HG02610 (cell line): ENCODE results near the gene TEAD4.

Experiments
- ATAC-seq: cut with Tn5 transposase; IDR thresholded peaks from one replicate; pipeline ENCODE4 v1.9.1; 2021; ENCODE audit warnings: mild to moderate bottlenecking, moderate library complexity; ENCODE audit not compliant: unreplicated experiment

TEAD4 gene

GRCh38 chr12:3000548-3001275 is 41.5 kb downstream of the TEAD4 start:
- ATAC-seq, result no peak

DNA sequence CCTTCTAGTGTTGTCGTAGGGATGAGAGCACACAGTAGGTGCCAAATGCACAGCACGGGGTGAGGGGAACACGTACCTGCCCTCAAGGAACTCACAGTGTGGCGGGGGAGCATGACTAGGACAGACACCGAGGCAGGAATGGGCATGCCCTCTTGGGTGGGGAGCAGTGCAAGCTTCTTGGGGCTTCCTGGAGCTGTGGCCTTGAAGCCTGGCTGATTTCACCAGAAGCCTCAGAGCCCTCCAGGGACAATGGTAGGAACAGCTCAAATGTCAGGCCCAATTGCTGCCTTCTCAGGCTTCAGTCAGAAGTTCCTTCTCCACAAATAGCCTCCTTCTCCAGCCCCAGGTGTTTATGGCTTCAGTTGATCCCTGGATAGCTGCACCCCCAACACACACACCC is 43.4 kb downstream of the TEAD4 start:
- no peak for ATAC-seq

DNA sequence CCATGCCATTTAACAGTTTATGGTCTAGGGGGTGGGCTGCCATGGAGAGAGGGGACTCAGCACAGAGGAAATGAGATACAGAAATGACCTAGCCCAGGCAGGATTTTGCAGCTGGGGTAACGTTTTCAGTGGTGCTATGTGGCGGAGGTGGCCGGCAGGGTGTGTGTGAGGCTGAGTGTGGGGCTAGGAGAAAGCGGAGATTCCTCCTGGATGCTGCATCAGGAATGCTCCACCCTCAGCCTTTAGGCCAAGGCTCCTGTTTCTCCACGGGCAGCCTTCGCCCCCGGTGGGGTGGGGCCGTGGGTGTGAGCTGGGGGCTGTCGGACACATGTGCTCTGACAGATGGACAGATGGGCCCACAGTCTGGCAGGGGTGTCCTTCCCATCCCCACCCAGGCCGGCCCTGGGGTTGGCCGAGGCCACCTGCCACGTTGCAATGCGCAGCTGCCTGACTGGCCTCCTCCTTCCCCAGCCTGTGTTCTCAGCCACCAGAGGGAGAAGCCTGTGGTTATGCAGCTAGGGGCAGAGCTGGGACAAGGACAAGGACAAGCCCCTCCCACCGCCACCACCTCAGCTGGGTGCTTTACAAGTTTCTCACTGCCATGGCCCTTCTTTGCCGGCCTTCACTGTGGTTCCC is 44.3 kb downstream of the TEAD4 start:
- ATAC-seq, result no peak

- no peak for ATAC-seq
Measured at GRCh38 chr12:3004655-3005565, 45.7 kb downstream of the TEAD4 start.

DNA sequence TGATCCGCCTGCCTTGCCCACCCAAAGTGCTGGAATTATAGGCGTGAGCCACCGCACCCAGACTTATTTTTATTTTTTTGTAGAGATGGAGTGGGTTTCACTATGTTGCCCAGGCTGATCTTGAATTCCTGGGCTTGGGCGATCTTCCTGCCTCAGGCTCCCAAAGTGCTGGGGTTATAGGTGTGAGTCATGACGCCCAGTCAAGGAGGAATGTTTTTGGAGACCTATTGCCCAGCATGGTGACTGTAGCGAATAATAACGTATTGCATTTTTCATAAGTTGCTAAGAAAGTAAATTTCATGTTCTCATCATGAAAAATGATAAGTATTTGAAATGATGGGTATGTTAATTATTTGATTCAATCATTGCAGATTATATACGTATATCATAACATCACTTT is 46.5 kb downstream of the TEAD4 start:
- no peak for ATAC-seq

DNA sequence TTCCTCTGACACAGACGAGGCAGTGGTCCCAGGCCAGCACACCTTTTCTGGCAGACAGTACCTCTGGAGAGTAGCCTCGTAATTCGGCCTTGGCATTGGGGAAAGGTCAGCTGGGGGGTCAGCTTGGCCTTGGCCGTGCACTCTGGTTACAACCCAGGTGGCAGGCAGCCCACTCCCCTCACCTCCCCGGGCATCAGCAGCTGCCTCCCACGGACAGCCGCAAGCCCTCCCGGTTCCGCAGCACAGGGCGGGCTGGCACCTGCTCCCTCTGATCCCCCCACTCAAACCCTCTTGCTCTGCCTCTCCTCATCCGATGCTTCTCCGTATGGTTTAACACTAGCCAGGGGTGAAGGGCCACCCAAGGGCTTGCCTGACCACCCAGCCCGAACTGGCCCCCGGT is 50.6 kb downstream of the TEAD4 start:
- no peak for ATAC-seq

DNA sequence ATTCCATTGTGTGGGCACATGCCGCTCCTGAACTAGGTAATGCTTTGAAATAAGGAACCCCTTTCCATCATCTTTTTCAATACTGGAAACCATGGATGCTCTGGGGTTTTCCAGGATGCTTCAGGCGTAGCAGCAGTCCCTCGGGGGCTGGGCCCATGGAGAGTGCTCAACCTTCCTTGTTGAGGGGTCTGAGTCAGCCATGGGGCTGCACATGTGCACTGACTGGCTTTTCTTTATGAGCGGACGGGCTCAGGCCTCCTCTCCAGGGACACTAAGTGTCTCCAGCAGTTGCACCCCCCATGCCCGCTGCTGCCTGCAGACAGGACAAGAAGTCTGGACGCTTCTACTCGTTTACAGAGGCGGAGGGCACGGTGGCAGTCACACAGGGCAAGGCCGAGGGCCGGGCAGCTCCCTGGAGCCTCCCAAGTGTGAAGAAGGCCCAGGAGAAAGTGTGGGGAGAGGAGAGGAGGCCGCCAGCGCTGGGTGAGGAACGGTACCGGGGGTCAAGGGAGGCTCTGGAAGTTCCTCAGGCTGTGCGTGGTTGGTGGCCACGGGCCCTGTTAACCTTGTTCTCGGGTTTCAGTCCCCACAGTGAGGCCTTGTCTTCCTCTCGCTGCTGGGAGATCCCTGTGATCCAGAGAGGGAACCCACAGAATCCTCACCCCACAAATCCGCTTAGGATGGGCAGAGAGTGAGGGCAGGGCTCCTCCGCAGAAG is 51.2 kb downstream of the TEAD4 start:
- no peak for ATAC-seq

- no peak for ATAC-seq
Measured at GRCh38 chr12:3012786-3013185, 53.6 kb downstream of the TEAD4 start.

- ATAC-seq, result no peak
Measured at GRCh38 chr12:3014641-3015040, 55.4 kb downstream of the TEAD4 start.

DNA sequence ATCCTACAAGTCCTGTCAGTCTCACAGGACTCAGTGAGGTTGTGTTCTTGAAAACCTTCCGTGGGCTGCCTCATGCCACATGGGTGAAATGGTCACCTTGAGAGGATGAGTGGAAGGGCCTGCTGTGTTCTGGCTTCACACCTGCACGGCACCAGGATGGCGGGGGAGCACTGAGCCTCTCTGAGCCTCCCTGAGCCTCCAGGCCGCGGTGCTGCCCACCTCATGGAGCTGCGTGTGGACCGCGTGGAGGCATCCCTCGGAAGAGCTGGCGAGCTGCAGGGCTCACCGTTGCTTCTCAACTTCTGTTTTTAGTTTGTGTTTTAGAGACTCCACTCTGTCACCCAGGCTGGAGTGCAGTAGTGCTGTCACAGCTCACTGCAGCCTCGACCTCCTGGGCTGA is 56.2 kb downstream of the TEAD4 start:
- no peak for ATAC-seq

GRCh38 chr12:3016191-3016590 is 57.0 kb downstream of the TEAD4 start:
- no peak for ATAC-seq

DNA sequence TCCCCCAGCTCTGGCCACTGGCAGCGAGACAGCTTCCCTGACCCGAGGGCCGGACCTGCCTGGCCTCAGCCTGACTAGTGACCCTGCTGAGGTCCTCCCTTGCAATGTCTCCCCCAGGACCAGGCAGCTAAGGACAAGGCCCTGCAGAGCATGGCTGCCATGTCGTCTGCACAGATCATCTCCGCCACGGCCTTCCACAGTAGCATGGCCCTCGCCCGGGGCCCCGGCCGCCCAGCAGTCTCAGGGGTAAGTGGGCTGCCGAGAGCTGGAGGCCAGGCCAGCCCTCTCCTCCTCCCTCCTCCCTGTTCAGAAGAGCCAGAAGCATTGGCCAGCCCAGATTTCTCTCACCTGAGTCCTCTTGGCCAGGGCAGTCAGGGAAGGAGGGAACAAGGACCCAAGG is 58.1 kb downstream of the TEAD4 start:
- ATAC-seq, result no peak

GRCh38 chr12:3018284-3019004 is 59.2 kb downstream of the TEAD4 start:
- ATAC-seq, result no peak

- ATAC-seq, result no peak
Measured at GRCh38 chr12:3019005-3019680, 59.9 kb downstream of the TEAD4 start.

GRCh38 chr12:3020399-3020798 is 61.2 kb downstream of the TEAD4 start:
- no peak for ATAC-seq

DNA sequence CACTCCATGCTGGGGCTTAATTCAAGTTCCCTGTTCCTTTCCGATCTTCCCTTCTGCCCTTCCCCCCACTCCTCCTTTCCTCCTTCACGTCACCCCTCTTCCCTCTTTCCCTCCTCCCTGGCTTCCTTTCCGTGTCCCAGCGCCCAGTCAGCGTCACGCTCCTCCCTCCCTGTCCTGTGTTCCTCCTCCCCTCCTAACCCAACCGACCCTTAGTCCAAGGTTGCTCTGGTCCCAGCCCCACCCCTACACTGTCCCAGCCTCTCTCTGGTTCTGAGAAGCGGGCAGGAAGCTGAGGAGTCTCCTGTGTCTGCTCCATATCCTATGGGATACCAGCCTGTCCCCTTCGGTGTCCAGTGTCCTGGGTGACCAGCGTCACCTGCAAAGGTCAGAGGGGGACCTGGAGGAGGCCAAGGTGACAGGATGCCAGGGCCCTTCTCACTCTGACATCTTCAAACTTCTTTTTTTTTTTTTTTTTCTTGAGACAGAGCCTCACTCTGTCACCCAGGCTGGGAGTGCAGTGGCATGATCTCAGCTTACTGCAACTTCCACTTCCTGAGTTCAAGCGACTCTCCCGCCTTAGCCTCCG is 61.7 kb downstream of the TEAD4 start:
- ATAC-seq, result no peak

DNA sequence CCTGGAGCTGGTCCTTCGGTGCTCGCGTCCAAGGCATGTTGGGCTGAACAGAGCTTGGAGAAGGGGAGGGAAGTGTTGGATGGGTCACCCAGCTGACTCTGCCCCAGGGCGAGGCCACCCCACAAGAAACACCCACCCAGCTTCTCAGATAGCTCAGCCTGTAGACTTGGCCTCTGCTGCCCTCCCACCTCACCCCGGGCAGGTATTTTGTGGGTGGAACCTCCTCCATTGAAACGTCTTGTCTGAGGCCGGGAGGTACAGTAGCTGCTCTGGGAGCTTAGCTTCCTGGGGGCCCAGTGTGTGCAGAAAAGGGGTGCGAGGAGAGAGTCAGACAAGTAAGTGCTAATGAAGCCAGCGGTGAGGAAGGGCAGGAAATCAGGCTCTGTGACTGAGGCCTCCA is 63.2 kb downstream of the TEAD4 start:
- ATAC-seq, result no peak

DNA sequence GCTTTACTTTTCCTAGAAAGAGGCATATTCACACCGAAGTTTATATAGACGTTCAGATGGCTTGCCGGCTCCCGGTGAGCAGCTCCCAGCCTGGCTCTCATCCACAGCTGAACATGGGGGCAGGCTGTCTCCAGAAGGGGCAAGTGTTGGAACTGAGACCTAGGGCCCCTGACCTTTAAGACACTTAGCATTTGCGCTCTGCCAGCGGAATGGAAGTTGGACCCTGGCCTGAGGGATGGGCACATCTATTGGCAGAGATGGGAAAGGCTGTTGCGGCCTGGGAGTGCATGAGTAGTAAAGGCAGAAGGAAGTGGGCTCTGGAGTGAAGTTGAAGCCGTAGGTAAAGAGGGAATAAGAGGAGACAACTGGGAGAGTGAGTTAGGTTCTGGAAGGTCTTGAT is 63.8 kb downstream of the TEAD4 start:
- no peak for ATAC-seq

- no peak for ATAC-seq
Measured at GRCh38 chr12:3028108-3028507, 68.9 kb downstream of the TEAD4 start.
